Cardiac muscle cell (in vitro differentiated cells and primary cell): Measurements from ENCODE around the gene GOLT1B. TPM values are rescaled to one million over a fixed set of nuclear protein-coding genes. Genes with fewer than 3 reads are reported as not detected.
"Not testable (repeated sequence)": the region's sequence is repeated elsewhere in the genome, so short reads cannot be mapped to it uniquely, and the experiment has no call there.

ENCODE experiments used
- DNase-seq, 2 donors: peaks; one replicate each; pipeline versions ENCODE4 v3.0.0 to v3.0.0-alpha.2; 2010 to 2017; ENCODE audit warnings: low read depth in 1 of 2, low spot score in 1 of 2
- H3K27ac ChIP-seq: fragments of 200-600 bp; sonication (generic); 2 replicates; pipeline ENCODE4 v1.5.1; 2016
- H3K27me3 ChIP-seq: fragments of 200-600 bp; sonication (generic); 2 replicates; pipeline ENCODE4 v1.6.0; 2016; ENCODE audit warnings: control low read depth
- H3K36me3 ChIP-seq: fragments of 200-600 bp; sonication (generic); 2 replicates; pipeline ENCODE4 v1.5.1; 2016; ENCODE audit warnings: control low read depth
- H3K4me1 ChIP-seq: fragments of 200-600 bp; sonication (generic); 2 replicates; pipeline ENCODE4 v1.8.1; 2017; ENCODE audit warnings: low read depth, mild to moderate bottlenecking, mixed run types
- H3K4me3 ChIP-seq: fragments of 200-600 bp; sonication (generic); 2 replicates; pipeline ENCODE4 v1.5.1; 2016; ENCODE audit warnings: mild to moderate bottlenecking
- H3K9me3 ChIP-seq: fragments of 200-600 bp; sonication (generic); 2 replicates; pipeline ENCODE4 v1.5.1; 2017; ENCODE audit warnings: low read depth, mild to moderate bottlenecking, control low read depth
- polyA plus RNA-seq: library from polyadenylated mRNA; unstranded; fragments of >200 nt; fragmentation: Nextera tagmentation; extraction: Ambion mirVana; gene quantifications from 2 replicates; pipeline ENCODE4 v1.2.1, GENCODE V29; 2016
- total RNA-seq: library from RNA; depleted of rRNA; stranded (reverse); fragments of >200 nt; gene quantifications from 2 replicates; pipeline ENCODE4 v1.2.3, GENCODE V29; 2016
- TF ChIP-seq, protein P1 (sequence below): IDR thresholded peaks from 2 replicates; pipeline ENCODE4 v1.5.1; 2012; ENCODE audit warnings: low read depth, mild to moderate bottlenecking, low read length

GOLT1B gene, protein sequence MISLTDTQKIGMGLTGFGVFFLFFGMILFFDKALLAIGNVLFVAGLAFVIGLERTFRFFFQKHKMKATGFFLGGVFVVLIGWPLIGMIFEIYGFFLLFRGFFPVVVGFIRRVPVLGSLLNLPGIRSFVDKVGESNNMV
- 7.9 and 9.0 TPM in 2 replicates for total RNA-seq
- polyA plus RNA-seq = 13.1 and 18.9 TPM in 2 replicates

DNA sequence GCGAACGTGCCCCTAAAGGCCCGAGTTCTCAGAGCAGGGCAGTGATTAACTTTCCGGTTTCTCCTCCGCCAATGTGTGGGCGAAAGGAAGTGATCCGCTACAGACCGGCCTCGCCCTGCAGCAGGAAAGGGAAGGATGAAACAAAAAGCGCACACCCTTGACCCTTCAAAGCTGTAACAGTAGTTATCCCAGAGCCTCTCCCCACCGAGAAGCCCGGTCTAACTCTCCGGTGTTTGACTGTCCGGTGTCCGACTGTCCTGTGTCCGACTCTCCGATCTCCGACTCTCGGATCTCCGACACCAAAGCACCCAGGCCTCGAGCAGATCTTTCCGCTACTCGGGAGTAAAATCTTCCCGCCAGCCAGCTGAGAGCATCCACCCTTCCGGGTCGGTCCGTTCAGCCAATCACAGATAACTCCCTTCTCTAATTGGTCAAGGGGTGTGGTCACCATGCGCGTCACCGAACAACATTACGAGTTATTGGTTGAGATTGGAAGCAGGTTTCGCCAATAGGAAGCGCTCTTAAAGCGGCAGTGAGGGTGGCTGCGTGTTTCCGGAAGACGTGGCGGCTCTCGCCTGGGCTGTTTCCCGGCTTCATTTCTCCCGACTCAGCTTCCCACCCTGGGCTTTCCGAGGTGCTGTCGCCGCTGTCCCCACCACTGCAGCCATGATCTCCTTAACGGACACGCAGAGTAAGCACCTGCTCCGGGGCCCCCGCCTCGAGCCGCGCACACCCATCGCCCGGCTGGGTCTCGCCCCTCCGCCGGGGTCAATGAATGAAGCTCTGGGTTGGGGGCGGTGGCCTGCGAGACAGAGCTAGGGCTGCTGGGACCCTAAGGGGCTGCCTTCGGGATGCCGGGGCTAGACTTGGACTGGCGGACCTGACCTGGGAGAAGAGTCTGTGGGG is at the start of gene GOLT1B, which contains the start of gene RECQL:
Gene GOLT1B (plus strand): TSS at position 532 of the 906 bp plus-strand sequence. CDS start 135 bp downstream, at position 667.
Gene RECQL (minus strand): TSS at position 378 of the 906 bp plus-strand sequence. CDS start 2,065 bp downstream, outside the sequence.
- DNase-seq = peak; percentile 97 to 99
- H3K9me3 ChIP-seq = no peaks in the 10 kb centered on the region
- TF ChIP-seq, protein P1, sequence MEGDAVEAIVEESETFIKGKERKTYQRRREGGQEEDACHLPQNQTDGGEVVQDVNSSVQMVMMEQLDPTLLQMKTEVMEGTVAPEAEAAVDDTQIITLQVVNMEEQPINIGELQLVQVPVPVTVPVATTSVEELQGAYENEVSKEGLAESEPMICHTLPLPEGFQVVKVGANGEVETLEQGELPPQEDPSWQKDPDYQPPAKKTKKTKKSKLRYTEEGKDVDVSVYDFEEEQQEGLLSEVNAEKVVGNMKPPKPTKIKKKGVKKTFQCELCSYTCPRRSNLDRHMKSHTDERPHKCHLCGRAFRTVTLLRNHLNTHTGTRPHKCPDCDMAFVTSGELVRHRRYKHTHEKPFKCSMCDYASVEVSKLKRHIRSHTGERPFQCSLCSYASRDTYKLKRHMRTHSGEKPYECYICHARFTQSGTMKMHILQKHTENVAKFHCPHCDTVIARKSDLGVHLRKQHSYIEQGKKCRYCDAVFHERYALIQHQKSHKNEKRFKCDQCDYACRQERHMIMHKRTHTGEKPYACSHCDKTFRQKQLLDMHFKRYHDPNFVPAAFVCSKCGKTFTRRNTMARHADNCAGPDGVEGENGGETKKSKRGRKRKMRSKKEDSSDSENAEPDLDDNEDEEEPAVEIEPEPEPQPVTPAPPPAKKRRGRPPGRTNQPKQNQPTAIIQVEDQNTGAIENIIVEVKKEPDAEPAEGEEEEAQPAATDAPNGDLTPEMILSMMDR = no peak

DNA sequence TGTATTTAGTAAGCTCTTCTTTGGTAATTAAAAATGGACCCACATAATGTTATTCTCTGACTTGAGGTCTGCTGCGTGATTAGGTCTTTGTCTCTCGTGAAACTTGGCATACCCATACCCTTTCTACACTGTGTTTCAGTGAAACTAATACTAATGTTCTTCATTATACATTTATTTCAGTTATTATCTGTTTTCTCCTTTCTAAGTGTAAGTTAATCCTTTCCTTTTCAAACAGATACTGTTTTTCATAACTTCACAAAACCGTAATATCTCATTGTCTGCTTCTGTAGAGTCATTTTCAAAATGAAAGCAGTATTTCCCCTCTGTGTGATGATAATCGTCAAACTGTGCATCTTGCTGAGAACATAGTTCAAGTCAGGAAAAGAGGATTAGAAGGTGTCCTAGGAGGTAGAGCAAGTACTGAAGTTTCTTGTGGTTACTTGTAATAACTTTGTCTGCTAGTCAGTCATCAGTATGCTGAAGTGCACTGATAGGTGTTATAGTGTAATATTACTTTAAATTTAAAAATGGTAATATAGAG is 48.2 kb upstream of the GOLT1B start:
- no peaks in the 10 kb centered on the region for H3K9me3 ChIP-seq
- TF ChIP-seq, protein P1 = no peak
- no peaks in the 10 kb centered on the region for H3K4me1 ChIP-seq
- DNase-seq = no peak
- H3K27ac ChIP-seq = no peak overlapping the region
- H3K27me3 ChIP-seq = no peaks in the 10 kb centered on the region
- H3K4me3 ChIP-seq = no peak overlapping the region
- H3K36me3 ChIP-seq = peaks cover 10% of the 10 kb centered on the region

More for the DNA sequence above, at the start of gene GOLT1B, which contains the start of gene RECQL:
- Histone ChIP-seq H3K4me3 (peak within 1 kb of the TSS; percentile 82), H3K4me1 (peaks cover 16% of the 10 kb centered on the region), H3K27ac (peak within 1 kb of the TSS; percentile 86), H3K27me3 (no peaks in the 10 kb centered on the region), H3K36me3 (no peaks in the 10 kb centered on the region)

DNA sequence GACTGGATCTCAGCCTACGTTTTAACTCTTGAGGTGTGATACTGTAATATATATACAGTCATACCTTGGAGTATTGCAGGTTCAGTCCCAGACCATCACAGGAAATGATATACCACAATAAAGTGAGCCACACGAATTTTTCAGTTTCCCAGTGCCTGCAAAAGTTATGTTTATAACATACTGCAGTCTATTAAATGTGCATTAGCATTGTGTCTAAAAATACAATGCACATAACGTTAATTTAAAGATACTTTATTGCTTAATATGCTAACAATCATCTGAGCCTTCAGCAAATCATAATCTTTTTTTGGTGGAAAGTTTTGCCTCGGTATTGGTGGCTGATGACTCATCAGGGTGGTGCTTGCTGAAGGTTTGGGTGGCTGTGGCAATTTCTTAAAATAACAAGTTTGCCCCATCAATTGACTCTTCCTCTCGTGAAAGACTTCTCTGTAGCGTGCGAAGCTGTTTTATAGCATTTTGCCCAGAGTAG is 45.3 kb upstream of the GOLT1B start:
- Histone ChIP-seq H3K4me1 (no peaks in the 10 kb centered on the region), H3K27ac (no peak overlapping the region), H3K27me3 (no peaks in the 10 kb centered on the region), H3K36me3 (peaks cover 13% of the 10 kb centered on the region), H3K9me3 (no peaks in the 10 kb centered on the region), H3K4me3 (no peak overlapping the region)
- DNase-seq = no peak
- TF ChIP-seq, protein P1 = no peak

DNA sequence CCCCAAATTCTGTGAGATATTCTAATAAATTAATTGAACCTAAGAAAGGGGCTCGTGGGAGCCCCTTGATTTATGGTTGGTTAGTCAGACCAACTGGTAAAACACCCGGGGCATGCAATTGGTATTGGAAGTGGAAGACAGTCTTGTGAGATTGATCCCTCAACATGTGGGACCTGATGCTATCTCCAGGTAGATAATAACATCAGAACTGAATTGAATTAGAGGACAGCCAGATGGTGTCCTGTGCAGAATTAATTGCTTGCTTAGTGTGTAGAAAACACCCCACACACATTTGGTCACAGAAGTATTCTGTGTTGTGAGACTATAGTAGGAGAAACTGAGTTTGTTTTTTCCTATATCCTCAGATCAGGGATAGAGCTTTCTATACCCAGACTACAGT is 42.1 kb upstream of the GOLT1B start:
- TF ChIP-seq, protein P1 = no peak
- Histone ChIP-seq H3K27ac (no peak overlapping the region), H3K9me3 (no peaks in the 10 kb centered on the region), H3K36me3 (peaks cover 27% of the 10 kb centered on the region), H3K4me3 (no peak overlapping the region), H3K27me3 (no peaks in the 10 kb centered on the region), H3K4me1 (no peaks in the 10 kb centered on the region)
- no peak for DNase-seq

DNA sequence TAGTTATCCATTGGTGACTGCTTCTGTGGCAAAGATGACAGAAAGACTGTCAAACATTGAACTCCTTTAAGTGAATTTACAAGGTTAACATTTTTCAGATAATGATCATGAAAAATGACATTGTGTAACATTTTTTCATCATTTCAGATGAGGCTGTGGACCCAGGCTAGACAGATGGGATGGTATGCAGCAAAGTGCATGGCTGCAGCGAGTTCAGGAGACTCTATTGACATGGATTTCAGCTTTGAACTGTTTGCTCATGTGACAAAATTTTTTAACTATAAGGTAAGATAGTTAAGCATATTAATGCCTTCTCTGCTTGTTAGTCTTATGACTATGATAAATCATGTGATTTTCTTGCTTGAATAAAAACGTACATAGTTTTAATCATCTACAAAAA is 34.3 kb upstream of the GOLT1B start:
- H3K4me1 ChIP-seq, H3K4me3 ChIP-seq, H3K27me3 ChIP-seq, DNase-seq, H3K27ac ChIP-seq, H3K9me3 ChIP-seq: not testable (repeated sequence)
- H3K36me3 ChIP-seq = peaks cover 34% of the 10 kb centered on the region

DNA sequence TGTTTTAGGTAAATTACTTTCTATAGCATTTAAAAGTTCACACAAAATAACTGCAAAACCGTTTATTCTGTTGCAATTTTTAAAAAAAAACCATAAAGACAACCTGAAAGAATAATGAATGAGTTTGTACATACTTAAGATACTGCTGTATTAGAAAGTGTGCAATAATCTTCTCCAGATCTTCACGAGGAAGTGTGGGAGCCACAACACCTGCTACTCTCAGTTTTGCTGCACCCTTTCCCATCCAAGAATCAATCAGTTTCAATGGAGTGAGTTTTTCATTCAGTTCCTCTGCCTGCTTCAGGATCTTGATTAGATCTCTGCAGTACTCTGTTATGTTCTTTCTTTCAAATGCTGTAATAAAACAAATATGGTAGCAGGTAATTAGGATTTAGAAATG is 30.3 kb upstream of the GOLT1B start:
- Histone ChIP-seq H3K4me1 (no peaks in the 10 kb centered on the region), H3K27ac (no peak overlapping the region), H3K27me3 (no peaks in the 10 kb centered on the region), H3K36me3 (peaks cover 44% of the 10 kb centered on the region), H3K4me3 (no peak overlapping the region), H3K9me3 (no peaks in the 10 kb centered on the region)
- TF ChIP-seq, protein P1 = no peak
- no peak for DNase-seq
